ENCODE data around the gene XYLB.

DNA sequence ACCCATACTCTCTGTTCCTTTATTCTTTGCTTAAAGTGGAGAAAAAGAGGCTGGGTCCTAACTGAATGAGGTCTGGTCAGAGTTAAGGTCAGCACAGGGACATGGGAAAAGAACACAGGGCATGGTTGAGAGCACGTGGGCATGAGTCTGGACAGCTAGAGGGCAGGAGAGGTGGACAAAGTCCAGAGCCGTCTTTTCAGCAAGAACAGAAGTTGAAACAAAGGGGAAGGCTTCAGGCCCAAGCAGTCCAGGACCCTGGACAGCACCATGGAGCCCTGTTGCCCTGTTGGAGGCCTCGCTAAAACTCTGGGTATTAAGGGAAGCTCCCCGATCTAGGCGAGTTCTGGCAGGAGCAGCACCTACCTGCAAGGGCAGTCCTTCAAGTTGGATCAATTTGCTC, 50.7 kb downstream of the XYLB start:
- TF ChIP-seq CTCF (conservative IDR thresholded peaks at IDR 0.05; ENCODE audit: low read depth, low read length) (no peak), EZH2 (IDR thresholded peaks at IDR 0.05; ENCODE audit: low read length, unreplicated experiment) (no peak), EZH2phosphoT487 (IDR thresholded peaks at IDR 0.05; ENCODE audit: borderline replicate concordance, low read length) (no peak)

All from PC-3 (cell line).